Measurements from ENCODE around the gene ATG7.
A peak's percentile ranks its signal among the peaks of the same experiment; 100 is the strongest.
"Not testable (repeated sequence)": the region's sequence is repeated elsewhere in the genome, so short reads cannot be mapped to it uniquely, and the experiment has no call there.

ATG7 gene

GRCh38 chr3:11595024-11595423, 322.8 kb downstream of the ATG7 start:
- DNase-seq: not testable (repeated sequence)

GRCh38 chr3:11596387-11596786, 324.2 kb downstream of the ATG7 start:
- no peak for DNase-seq

GRCh38 chr3:11600501-11601282, 328.5 kb downstream of the ATG7 start:
- DNase-seq: peak; percentile 100

GRCh38 chr3:11601446-11602238, 329.4 kb downstream of the ATG7 start:
- DNase-seq: no peak

- no peak for DNase-seq
Observed at GRCh38 chr3:11602239-11602840, 330.1 kb downstream of the ATG7 start.

GRCh38 chr3:11602886-11603527, 330.8 kb downstream of the ATG7 start:
- no peak for DNase-seq

GRCh38 chr3:11603628-11604027, 331.4 kb downstream of the ATG7 start:
- peak; percentile 83 for DNase-seq

GRCh38 chr3:11604139-11604892, 332.1 kb downstream of the ATG7 start:
- DNase-seq: peak; percentile 61

- DNase-seq: no peak
Observed at GRCh38 chr3:11605398-11605797, 333.2 kb downstream of the ATG7 start.

GRCh38 chr3:11606090-11606784, 334.0 kb downstream of the ATG7 start:
- DNase-seq: no peak

GRCh38 chr3:11606865-11607440, 334.8 kb downstream of the ATG7 start:
- DNase-seq: no peak
